SIG-M5 treated with dmso at 0.1 percent for 504 hours (cell line): ENCODE data around the gene TAS1R1.

ENCODE experiments used
- DNase-seq: peaks from one replicate; lab custom pipeline; 2025; ENCODE audit not compliant: unreplicated experiment; lab: John Stamatoyannopoulos, UW

The TAS1R1 gene

GRCh38 chr1:6602669-6603237 lies 47.6 kb downstream of the TAS1R1 start, which contains the start of gene KLHL21:
TSS of gene KLHL21 (minus strand) at chr1:6602869. CDS start at chr1:6602817, 52 bp downstream.
- peak; percentile 80 for DNase-seq

DNA sequence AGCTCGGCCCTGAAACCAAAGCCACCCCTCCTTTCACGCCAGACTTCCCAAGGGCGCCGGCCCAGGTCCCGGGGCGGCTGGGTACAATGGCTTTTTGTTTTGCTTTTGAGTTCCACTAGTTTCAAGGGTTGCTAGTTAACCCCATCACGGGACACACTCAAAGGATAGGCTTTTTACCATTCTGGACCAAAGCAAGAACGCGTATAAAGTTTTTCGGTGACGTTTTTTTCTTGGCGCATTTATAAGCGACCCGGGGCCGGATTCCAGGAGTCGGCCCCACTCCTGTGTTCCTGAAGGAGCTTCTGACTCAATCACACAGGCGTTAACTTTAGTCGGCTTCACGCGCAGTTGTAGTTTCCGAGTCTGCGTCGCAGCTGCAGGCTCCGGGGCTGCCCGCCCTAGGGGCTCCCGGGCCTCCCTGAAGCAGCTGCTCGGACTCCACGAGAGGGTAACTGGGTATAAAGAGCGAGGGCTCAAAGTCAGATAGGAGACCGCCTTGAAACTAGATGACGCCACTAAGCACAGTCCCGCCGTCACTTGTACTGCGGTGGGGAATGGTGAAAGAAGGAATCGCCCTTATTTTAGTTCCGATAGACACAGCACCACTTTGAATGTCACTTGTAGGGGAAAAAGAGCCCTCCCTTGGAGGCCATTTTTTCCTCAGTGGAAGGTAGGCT lies 48.3 kb downstream of the TAS1R1 start:
- peak; percentile 58 for DNase-seq

DNA sequence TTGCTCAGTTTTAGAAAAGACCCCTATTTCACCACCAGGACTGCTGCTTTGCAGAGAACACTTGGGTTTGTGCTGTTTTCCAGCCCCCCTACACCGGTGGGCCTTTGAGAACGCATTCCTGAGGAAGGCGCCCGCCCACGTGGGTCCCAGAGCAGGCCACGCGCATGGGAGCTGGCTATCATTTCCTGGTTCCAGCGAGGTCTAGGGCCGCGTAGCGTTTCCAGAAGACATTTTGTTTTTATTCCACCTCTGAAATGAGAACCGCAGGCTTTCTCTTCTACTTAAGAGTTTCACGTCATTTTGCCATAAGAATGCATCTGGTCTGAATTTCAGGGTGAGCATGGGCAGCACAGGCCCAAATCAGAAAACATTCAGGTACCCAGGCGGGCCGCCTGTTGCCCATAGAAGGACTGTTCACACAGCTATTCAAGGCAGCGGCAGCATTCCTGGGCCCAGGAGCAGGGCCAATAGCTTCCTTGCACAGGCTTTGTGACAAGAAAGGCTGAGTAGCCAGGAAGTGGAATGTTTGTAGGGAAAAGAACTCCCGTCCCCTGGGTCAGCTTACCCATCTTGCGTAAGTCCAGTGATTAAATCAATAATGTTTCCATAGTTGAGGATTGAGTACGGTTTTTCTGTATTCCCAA lies 48.9 kb downstream of the TAS1R1 start:
- no peak for DNase-seq

DNA sequence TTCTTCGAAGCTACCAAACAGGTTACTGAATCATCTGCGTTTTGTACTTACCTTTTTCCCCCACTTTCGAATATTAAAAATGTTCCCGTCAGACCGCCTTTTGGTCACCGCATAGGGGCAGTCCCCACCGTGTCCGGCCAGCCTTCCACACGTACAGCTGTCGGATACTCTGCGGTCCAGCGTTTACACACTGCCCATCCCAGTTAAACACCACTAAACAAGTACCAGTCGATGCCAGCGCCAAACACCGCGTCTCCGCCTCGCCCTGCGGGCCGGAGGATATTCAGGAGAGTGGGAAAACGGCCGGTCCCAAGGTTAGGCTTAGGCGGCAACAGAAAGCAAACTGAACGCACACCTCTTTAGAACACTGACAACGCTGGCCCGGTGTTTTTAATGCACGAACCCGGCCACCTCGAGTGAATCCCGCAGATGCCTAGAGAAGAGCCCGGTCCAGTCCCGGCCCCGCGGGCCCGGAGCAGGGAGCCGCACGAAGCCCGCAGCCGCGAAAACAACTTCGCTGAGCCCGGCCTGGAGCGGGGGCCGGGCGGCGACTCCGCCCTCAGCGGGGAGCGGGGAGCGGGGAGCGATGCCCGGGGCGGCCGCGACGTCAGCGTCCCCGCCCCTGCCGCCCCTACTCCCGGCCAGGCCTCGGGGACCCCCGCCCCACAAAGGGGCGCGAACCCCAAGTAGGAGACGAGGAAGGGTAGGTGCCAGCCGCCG lies 57.7 kb downstream of the TAS1R1 start:
- no peak for DNase-seq

- DNase-seq = peak; percentile 94
Measured at GRCh38 chr1:6613361-6614018, 58.4 kb downstream of the TAS1R1 start, which contains the start of gene PHF13. TSS of gene PHF13 (plus strand) at chr1:6613731. CDS start at chr1:6614067, 336 bp downstream.

GRCh38 chr1:6614019-6614928 lies 59.2 kb downstream of the TAS1R1 start:
- no peak for DNase-seq

- DNase-seq = no peak
Measured at GRCh38 chr1:6614929-6615785, 60.0 kb downstream of the TAS1R1 start.

- DNase-seq = no peak
Measured at GRCh38 chr1:6619045-6619444, 63.9 kb downstream of the TAS1R1 start.

DNA sequence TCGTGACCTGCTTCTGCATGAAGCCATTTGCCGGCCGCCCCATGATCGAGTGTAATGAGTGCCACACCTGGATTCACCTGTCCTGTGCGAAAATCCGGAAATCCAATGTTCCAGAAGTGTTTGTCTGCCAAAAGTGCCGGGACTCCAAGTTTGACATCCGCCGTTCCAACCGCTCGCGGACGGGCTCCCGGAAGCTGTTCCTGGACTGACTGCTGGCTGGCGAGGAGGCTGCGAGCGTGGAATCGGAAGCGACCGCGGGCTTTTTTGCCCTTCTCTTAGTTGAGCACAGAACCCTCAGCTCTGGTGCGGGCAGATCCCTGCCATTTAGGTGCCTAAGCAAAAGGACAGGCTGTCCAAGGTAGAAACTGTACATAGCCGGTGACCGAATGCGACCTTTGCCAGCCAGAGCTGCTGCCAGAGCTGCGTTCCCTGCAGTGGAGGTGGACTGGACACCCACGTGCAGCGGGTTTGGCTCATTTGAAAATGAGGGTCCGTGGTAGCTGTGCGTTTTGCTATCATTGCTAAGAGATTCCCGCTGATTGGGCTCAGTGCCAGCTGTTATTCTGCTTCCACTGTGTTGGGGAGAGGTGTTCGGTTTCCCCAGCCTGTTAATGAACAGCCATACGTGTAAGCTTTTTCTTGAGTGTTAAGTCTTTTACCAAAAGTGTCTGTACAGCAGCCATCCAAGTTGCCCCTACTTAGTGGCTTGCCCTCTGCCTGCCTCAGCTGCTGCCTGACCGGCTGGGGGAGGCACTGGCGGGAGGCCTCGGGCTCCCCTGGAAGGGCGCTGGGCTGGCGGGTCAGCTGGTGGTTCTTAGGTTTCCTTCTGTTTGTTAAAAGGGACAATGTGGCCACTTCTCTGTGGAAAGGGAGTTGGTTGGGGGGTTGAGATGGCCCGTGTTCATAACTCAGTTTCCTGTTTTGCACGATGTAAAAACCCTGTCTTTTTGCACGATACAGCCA lies 66.6 kb downstream of the TAS1R1 start:
- DNase-seq = no peak

- no peak for DNase-seq
Measured at GRCh38 chr1:6622396-6623152, 67.5 kb downstream of the TAS1R1 start.

GRCh38 chr1:6623269-6623965 lies 68.3 kb downstream of the TAS1R1 start:
- no peak for DNase-seq

DNA sequence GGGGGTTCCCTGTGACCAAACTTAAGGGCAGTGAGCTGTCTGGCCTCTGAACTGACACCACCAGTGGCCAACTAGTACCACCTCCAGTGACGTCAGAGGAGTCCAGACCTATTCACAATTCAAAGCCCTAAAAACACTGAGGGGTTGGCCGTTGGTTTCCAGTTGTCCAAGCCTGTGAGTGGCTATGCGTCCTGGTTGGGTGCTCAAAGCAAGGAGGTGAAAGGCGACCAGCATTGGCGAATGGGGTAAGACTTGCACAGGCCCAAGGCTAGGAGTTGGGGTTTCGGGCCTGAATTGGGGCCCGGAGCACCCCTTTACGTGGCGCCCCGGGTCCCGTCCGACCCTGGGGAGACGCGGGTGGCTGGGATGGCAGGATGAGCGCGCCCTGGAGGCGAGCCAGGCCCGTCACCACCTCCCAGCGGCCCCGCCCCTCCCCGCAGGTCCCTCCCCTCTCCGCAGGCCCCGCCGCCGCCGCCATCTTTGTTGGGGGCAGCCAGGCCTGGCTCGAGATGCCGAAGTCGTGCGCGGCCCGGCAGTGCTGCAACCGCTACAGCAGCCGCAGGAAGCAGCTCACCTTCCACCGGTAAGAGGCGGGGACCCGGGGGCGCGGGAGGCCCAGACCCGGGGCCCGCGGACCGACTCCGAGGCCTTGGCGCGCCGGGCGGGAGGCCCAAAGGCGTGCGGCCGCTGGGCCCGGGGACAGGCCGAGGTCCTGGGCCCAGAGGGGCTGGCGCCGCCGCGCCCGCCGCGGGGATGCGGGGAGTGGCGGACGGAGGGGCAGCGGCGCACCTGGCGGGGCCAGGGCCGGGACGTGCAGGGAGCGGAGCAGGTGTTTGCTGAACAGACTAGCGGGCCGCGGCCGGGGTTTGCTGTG lies 69.8 kb downstream of the TAS1R1 start, which contains the start of gene THAP3:
Gene THAP3 (plus strand): TSS at position 159 of the 874 bp plus-strand sequence. CDS start 351 bp downstream, at position 510.
- peak; percentile 61 for DNase-seq

DNA sequence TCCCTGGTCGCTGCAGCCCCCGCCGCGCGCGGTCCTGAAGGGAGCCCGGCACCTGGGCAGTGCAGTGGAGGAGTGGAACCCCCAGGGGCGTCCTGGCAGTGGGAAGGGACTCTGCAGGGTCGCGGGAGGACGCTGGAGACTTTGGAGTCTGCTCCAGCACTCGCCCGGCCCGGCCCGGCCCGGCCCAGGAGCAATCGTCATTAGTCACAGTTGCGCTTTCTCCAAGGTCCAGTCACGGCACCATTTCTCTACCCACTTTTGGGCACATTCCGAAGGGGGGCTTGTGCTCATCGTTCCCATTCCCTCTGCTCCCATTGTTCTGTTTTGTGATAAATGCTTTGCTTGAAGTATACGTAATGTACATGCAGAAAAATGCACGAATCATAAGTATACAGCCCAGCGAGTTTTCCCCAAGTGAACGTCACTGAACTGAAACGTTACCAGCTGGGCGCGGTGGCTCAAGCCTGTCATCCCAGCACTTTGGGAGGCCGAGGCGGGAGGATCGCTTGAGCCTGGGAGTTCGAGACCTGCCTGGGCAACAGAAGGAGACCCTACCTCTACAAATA lies 70.6 kb downstream of the TAS1R1 start:
- no peak for DNase-seq

GRCh38 chr1:6627031-6627430 lies 71.9 kb downstream of the TAS1R1 start:
- no peak for DNase-seq

- DNase-seq = no peak
Measured at GRCh38 chr1:6627841-6628545, 72.9 kb downstream of the TAS1R1 start.
